Posterior cingulate gyrus (tissue), 11 donors: ENCODE results near the gene C19orf73.
"Not testable (repeated sequence)": the region's sequence is repeated elsewhere in the genome, so short reads cannot be mapped to it uniquely, and the experiment has no call there.

Experiments used
- DNase-seq, 10 donors: peaks; one replicate each; pipeline versions ENCODE4 v3.0.0 to v3.0.0-alpha.2; 2020 to 2021; ENCODE audit warnings: mixed read lengths in 3 of 10
- intact Hi-C: fragments of 100-400 bp; cut with DNase I; formaldehyde crosslinking; loops from one replicate; pipeline ENCODE4 v1.15.1; 2023

C19orf73 gene

DNA sequence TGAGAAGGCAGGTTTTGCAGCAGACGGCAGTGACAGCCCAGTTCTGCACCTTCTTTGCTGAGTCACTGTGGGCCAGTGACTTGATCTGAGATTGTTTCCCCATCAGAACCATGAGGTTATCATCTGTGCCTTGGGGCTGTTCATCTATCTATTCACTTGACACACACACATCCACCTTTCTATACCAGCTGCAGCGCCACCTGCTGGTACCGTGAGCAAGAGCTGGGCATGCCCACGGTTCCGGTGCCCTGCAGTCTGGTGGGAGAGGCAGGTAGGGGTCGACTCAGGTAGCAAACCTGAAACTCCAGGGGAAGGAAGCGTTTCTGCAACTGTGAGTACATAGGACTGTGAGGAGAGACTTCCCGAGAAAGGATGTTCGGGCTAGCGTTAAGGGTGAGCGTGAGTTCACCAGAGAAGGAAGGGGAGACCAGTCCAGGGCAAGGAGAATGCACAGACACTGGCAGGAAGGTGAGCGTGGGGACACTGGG is 12.3 kb downstream of the C19orf73 start:
- intact Hi-C loops = no loop called here
- peak in 8 of 10 donors; percentile 44 to 95 (median 72) for DNase-seq

DNA sequence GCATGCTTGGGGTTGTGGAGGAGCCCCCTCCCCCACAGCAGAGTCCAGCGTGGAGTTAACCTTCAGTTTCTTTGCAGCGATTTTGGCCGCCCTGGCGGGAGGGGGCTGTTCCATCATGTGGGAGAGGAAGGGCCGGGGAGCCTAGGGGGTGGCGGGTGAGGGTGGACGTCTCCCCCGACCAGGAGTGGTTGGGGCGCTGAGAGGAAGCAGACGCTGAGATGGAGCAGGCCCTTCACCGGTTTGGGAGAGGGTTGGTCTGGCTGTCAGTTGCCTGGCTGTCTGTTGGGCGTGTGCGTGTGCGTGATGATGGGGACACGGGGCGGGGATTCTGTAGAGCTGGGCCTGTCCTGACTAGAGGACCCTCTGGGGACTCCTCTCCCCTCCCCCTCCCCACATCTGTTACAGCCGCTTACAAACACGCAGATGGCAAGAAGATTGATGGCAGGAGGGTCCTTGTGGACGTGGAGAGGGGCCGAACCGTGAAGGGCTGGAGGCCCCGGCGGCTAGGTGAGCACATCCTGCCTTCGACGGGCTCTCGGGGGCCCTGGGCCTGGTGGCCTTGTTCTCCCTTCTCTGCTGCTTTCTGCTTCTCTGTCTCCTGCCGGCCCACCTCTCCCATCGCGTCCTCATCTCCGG is 14.6 kb downstream of the C19orf73 start:
- intact Hi-C loops = no loop called here
- no peak for DNase-seq

DNA sequence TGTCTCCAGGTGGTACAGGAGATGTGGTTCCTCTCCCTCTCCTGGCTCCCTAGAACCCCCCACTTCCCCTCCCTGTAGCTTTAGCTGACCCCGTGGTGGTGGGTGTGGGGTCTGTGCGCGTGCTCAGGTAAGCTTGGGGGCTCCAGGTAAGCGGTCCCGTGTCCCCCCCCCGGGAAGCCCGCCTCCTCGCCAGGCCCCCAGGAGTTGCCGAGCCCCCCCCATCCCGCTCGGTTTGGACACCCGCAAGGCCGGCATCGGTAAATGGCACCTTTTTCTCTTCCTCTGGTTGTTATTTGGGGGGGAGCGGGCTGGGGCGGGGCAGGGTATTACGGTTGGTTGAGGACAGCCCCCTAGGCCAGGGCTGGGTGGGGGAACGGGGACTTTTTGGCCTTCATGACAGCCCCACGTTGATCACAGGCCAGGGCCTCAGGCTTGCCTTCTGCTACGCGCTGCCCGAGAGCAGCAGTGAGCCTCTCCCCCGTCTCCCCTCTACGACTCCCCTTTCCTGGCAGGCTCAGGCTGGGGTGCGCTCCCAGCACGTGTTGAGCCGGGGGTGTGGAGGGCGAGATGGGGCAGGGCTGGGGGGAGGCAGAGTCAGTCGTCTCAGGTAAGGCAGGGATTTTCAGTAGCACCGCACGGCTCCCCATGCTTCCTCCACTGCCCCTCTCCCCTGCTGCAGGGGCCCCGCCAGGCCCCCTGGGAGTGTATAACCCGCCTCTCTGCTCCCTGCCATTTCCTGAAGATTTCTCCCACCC is 15.4 kb downstream of the C19orf73 start:
- DNase-seq = no peak
- intact Hi-C loops = no loop called here

DNA sequence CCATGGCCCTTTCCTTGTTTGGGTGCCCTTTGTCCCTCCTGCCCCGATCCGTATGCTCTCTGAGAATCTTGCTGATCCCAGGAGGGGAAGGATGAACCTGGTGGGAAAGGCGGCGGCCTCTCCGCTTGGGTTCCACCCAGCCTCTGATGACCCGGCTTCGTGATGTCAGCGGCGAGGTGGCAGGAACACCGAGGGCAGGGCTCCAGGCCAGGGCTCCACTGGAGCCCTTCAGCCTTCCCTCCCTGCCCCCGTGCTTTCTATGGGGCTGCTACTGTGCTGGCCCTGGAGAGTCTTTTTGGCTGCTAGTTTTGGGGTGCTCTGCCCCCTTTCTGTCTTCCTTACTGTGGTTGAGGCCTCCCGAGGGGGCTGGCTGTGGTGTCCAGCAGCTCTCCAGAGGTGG is 16.6 kb downstream of the C19orf73 start:
- intact Hi-C loops = no loop called here

GRCh38 chr19:49101160-49101559 is 17.8 kb downstream of the C19orf73 start:
- intact Hi-C loops = no loop called here
- DNase-seq = no peak

More for the DNA sequence above, 16.6 kb downstream of the C19orf73 start:
- DNase-seq = no peak

DNA sequence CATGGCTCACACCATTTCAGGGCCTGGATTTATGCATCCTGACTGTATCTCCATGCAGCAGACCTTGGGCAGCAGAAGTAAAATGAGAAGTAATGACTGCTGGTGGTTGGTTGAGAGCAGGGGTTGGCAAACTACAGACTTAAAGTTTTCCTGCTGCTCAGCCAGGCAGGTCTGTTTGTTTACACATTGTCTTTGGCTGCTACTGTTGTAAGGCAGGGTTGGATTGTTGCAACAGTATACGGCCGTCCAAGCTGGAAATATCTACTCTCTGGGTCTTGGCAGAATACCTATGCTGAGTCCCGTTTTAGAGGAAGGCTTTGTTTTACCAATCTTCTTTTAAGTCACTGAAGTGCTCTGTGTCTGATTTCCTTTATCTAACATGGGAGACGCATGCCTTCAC is 20.1 kb downstream of the C19orf73 start:
- intact Hi-C loops = loop anchor here (5.0 kb wide), 2 partner anchors 49 to 109 kb away; no protein-coding TSS in a partner anchor
- DNase-seq = no peak

- DNase-seq = peak; percentile 54 to 96 (median 78)
- intact Hi-C loops = loop anchor here (5.0 kb wide), 2 partner anchors 50 to 110 kb away; no protein-coding TSS in a partner anchor
Observed at GRCh38 chr19:49097453-49098288, 21.3 kb downstream of the C19orf73 start.

DNA sequence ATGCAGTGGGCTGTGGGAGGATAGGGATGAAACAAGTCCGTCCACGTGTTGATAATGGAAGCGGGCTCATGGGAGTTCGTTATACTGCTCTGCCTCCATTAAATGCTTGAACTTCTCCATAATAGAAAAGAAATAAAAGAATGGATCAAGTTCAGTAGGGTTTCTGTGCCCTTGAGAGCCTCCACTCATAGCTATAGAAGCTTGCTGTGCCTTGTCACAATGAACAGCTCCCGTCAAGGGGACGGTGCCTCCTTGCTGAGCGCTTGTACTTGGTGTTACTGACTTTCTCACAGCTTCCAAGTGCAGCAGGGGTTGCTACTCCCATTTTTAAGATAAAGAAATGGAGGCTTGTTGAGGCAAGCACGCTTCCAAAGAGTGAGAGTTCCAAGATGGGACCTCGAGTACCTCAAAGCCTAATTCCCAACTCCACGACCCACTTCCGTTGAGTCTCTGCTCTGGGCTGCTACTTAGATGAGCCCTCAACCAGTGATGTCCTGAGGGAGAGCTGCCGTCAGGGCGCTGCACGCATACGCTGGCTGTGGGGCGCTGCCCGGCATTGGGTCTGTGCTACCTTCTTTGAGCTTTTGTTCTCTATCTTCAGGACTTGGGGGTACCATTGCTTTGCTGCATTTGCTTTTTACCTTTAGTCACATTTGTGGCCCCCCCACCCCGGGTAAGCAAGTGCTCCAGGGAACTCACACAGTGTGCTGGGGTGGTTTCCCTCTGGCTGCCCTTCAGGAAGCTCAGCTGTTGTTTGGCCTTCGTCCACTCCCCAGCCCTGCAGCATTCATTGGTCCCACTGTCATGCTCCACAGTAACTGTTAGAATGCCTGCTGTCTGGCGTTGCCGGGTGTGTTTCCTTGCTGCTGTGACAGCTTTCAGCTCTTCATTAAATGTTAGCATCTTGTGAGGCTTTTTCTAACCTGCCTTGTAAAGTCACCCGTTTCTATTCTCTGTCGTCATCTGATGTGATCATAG is 24.1 kb downstream of the C19orf73 start:
- peak; percentile 9 to 92 (median 46) for DNase-seq
- intact Hi-C loops = loop anchor here (5.0 kb wide), 2 partner anchors 53 to 113 kb away; no protein-coding TSS in a partner anchor

GRCh38 chr19:49092686-49093085 is 26.3 kb downstream of the C19orf73 start:
- no peak for DNase-seq
- intact Hi-C loops = no loop called here

GRCh38 chr19:49091391-49092038 is 27.4 kb downstream of the C19orf73 start:
- peak in 1 of 10 donors; percentile 23 for DNase-seq
- intact Hi-C loops = no loop called here

GRCh38 chr19:49086296-49086695 is 32.6 kb downstream of the C19orf73 start:
- intact Hi-C loops = no loop called here
- no peak for DNase-seq

DNA sequence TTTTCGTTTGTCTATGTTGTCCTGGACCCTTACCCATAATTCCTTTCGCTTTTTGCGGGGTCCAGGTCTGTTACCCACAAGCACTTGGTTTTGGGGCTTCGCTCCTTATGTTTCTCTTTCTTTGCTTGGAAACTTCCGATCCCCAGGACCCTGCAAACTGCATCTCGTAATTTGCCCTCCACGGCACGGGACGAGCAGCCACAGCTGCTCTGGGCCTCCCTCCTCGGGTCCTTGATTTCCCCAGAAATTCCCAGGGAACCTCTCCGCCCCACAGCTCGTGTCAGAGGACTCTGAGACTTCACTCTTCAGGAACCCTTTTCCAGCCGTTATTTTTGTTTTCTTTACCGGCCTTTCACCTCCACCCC is 33.1 kb downstream of the C19orf73 start:
- peak in 1 of 10 donors; percentile 52 for DNase-seq
- intact Hi-C loops = no loop called here

- intact Hi-C loops = no loop called here
- DNase-seq = peak; percentile 96 to 100 (median 97)
Observed at GRCh38 chr19:49085020-49085867, 33.7 kb downstream of the C19orf73 start, which contains the start of gene SNRNP70. Gene SNRNP70, plus strand, starts transcription at chr19:49085451. Its CDS starts 964 bp downstream, at chr19:49086415.

DNA sequence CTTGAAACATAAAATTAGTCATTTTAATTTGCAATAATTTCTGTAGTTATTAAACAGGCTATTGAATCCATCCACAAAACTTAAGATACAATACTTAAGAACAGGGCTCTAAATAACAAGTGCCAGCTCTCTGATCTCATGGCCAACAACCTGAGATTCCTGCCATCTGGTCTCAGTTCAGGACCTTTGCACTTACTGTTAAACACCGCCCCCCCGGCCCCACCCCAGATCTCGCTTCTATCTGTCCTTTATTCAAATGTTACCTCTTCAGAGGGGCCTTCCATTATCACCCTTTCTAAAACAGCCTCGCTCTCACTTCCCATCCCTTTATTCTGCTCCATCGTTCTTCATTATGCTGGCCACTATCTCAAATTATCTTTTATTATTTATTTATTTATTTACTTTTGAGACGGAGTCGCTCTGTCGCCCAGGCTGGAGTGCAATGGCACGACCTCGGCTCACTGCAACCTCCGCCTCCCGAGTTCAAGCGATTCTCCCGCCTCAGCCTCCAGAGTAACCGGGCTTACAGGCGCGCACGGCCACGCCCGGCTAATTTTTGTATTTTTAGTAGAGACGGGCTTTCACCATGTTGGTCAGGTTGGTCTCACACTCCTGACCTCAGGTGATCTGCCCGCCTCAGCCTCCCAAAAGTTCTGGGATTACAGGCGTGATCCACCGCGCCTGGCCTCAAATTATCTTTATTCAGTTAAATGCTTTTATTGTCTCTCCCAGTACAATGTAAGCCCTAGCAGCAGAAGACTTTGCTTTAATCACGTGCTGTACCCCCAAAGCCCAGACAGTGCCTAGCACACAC is 34.5 kb downstream of the C19orf73 start:
- intact Hi-C loops = no loop called here
- peak in 1 of 10 donors; percentile 49 for DNase-seq

DNA sequence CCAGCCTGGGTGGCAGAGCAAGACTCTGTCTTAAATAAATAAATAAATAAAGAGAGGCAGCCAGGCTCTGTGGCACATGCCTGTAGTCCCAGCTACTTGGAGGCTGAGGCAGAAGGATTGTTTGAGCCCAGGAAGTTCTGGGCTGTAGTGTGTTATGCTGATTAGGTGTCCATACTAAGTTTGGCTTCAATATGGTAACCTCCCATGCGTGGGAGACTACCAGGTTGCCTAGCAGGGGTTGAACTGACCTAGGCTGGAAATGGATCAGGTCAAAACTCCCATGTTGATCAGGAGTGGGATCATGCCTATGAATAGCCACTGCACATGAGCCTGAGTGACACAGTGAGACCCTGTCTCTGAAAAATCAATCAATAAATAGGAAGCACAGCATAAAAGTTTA is 37.7 kb downstream of the C19orf73 start:
- intact Hi-C loops = no loop called here

DNA sequence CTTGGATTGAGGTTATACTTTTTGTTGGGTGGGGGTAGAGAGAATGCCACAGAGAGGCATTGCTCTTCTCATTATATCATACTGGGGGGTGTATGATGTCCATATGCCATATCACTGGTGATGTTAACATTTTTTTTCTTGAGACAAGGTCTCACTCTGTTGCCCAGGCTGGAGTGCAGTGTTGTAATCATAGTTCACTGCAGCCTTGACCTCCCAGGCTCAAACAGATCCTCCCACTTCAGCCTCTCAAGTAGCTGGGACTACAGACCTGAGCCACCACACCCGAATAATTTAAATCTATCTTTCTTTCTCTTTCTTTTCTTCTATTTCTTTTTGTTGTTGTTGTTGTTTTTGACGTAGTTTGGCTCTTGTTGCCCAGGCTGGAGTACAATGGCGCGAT is 38.6 kb downstream of the C19orf73 start:
- intact Hi-C loops = no loop called here

More for the DNA sequence above, 37.7 kb downstream of the C19orf73 start:
- DNase-seq = no peak

GRCh38 chr19:49074869-49075268 is 44.1 kb downstream of the C19orf73 start:
- intact Hi-C loops = not testable (repeated sequence)
- DNase-seq = peak in 9 of 10 donors; percentile 24 to 93 (median 54)

More for the DNA sequence above, 38.6 kb downstream of the C19orf73 start:
- DNase-seq = no peak
